ENCODE results near the gene TLR6. TPM values are rescaled to one million over a fixed set of nuclear protein-coding genes. Genes with fewer than 3 reads are reported as not detected.

Gene TLR6
- total and polyA plus RNA-seq, 2 of the 8 experiments (the other 6 are each of a cell fraction or from before 2014, with no cell fraction given) = 0.02 to 0.09 TPM

- TF ChIP-seq POU5F1 (IDR thresholded peaks at IDR 0.05; ENCODE audit: low read depth, low read length) = no peak
- no peak for TF ChIP-seq NANOG (IDR thresholded peaks at IDR 0.05; ENCODE audit: insufficient read depth, low read depth, low read length, poor library complexity, severe bottlenecking)
- no peak for TF ChIP-seq RXRA (IDR thresholded peaks at IDR 0.05; ENCODE audit: insufficient read depth, low read depth, low read length)
- no peak for TF ChIP-seq GABPA (IDR thresholded peaks at IDR 0.05; ENCODE audit: borderline replicate concordance, insufficient read depth, low read length)
- TF ChIP-seq MAFK (IDR thresholded peaks at IDR 0.05; ENCODE audit: low read depth, low read length) = no peak
- TF ChIP-seq ATF3 (IDR thresholded peaks at IDR 0.05; ENCODE audit: insufficient read depth, low read depth, low read length) = no peak
- no peak for TF ChIP-seq SRF (IDR thresholded peaks at IDR 0.05; ENCODE audit: low read depth, low read length)
Observed at GRCh38 chr4:38820329-38821061, 36.1 kb downstream of the TLR6 start (continued).
